CD14-positive monocyte (primary cell): ENCODE data around the gene PELO. TPM values are rescaled to one million over a fixed set of nuclear protein-coding genes. Genes with fewer than 3 reads are reported as not detected.

ENCODE experiments used
- DNase-seq, 3 donors: peaks; one replicate each; pipeline ENCODE4 v3.0.0-alpha.2; 2011 to 2022
- H2AFZ ChIP-seq: 2 replicates; pipeline ENCODE4 v1.6.0; 2012; ENCODE audit warnings: mild to moderate bottlenecking, low read depth, low read length, inconsistent platforms; ENCODE audit not compliant: insufficient read depth, poor library complexity, severe bottlenecking
- H3K27ac ChIP-seq, 2 donors: 1 replicate in 1 of 2; 2 replicates in 1 of 2; pipeline ENCODE4 v1.5.1; 2012 to 2013; ENCODE audit warnings: low read length in 2 of 2, control low read depth in 1 of 2, inconsistent platforms in 1 of 2, low read depth in 1 of 2, mild to moderate bottlenecking in 1 of 2
- H3K27me3 ChIP-seq, 2 donors: one replicate each; pipeline versions ENCODE4 v1.6.0 to v1.6.1; 2011 to 2013; ENCODE audit warnings: low read length in 2 of 2; ENCODE audit not compliant: control insufficient read depth in 2 of 2, insufficient read depth in 2 of 2
- H3K36me3 ChIP-seq, 2 donors: replicated peaks in 1 of 2; 1 replicate in 1 of 2; 2 replicates in 1 of 2; pipeline versions ENCODE4 v1.5.1 to v1.6.1; 2012 to 2013; ENCODE audit warnings: low read length in 2 of 2, control low read depth in 1 of 2, inconsistent platforms in 1 of 2, mild to moderate bottlenecking in 1 of 2; ENCODE audit not compliant: insufficient read depth in 2 of 2, control insufficient read depth in 1 of 2
- H3K4me1 ChIP-seq, 2 donors: 1 replicate in 1 of 2; 2 replicates in 1 of 2; pipeline versions ENCODE4 v1.5.1 to v1.6.1; 2012 to 2013; ENCODE audit warnings: low read length in 2 of 2, control low read depth in 1 of 2, inconsistent platforms in 1 of 2, mild to moderate bottlenecking in 1 of 2, moderate library complexity in 1 of 2; ENCODE audit not compliant: insufficient read depth in 2 of 2, control insufficient read depth in 1 of 2
- H3K4me2 ChIP-seq: replicated peaks from 2 replicates; pipeline ENCODE3; 2012; ENCODE audit warnings: low read length, moderate library complexity, mild to moderate bottlenecking; ENCODE audit not compliant: poor library complexity, severe bottlenecking; ENCODE audit errors: extremely low read depth
- H3K4me3 ChIP-seq, 3 experiments: fragments of 200-600 bp in 1 of 3; sonication (generic) in 1 of 3; replicated peaks in 1 of 3; 1 replicate in 2 of 3; 2 replicates in 1 of 3; pipeline ENCODE4 v1.5.1; 2011 to 2013; ENCODE audit warnings: low read length in 3 of 3, mild to moderate bottlenecking in 3 of 3, control low read depth in 2 of 3, low read depth in 2 of 3, inconsistent platforms in 1 of 3, moderate library complexity in 1 of 3
- H3K79me2 ChIP-seq: 2 replicates; pipeline ENCODE4 v1.6.0; 2012; ENCODE audit warnings: mild to moderate bottlenecking, control low read depth, inconsistent platforms, low read length, moderate library complexity; ENCODE audit not compliant: insufficient read depth
- H3K9ac ChIP-seq: 2 replicates; pipeline ENCODE4 v1.6.0; 2017; ENCODE audit warnings: low read length, mild to moderate bottlenecking; ENCODE audit not compliant: insufficient read depth, poor library complexity, severe bottlenecking
- H3K9me3 ChIP-seq, 2 donors: replicated peaks in 1 of 2; 1 replicate in 1 of 2; 2 replicates in 1 of 2; pipeline versions ENCODE4 v1.5.1 to v1.6.1; 2012 to 2013; ENCODE audit warnings: low read length in 2 of 2, control low read depth in 1 of 2; ENCODE audit not compliant: control insufficient read depth in 1 of 2, insufficient read depth in 1 of 2
- H4K20me1 ChIP-seq: 2 replicates; pipeline ENCODE4 v1.6.0; 2012; ENCODE audit warnings: mild to moderate bottlenecking, low read length, control low read depth, moderate library complexity; ENCODE audit not compliant: insufficient read depth
- H3K27ac Mint-ChIP-seq, 7 donors: one replicate each; pipeline ENCODE4 v1.8.0; 2020; ENCODE audit warnings: mild to moderate bottlenecking in 7 of 7, mixed read lengths in 7 of 7, moderate library complexity in 6 of 7, inconsistent platforms in 2 of 7
- H3K27me3 Mint-ChIP-seq, 3 donors: one replicate each; pipeline ENCODE4 v1.8.0; 2021 to 2022; ENCODE audit warnings: low read depth in 3 of 3, mild to moderate bottlenecking in 3 of 3, mixed read lengths in 3 of 3, moderate library complexity in 3 of 3, inconsistent platforms in 1 of 3
- H3K36me3 Mint-ChIP-seq, 2 donors: one replicate each; pipeline ENCODE4 v1.8.0; 2020; ENCODE audit warnings: mixed read lengths in 2 of 2, inconsistent platforms in 1 of 2, mild to moderate bottlenecking in 1 of 2
- H3K4me1 Mint-ChIP-seq: one replicate; pipeline ENCODE4 v1.8.0; 2020; ENCODE audit warnings: mild to moderate bottlenecking, mixed read lengths
- H3K4me3 Mint-ChIP-seq, 2 donors: one replicate each; pipeline ENCODE4 v1.8.0; 2020; ENCODE audit warnings: mild to moderate bottlenecking in 2 of 2, mixed read lengths in 2 of 2, moderate library complexity in 1 of 2
- H3K9me3 Mint-ChIP-seq, 7 donors: one replicate each; pipeline ENCODE4 v1.8.0; 2020 to 2022; ENCODE audit warnings: mixed read lengths in 7 of 7, mild to moderate bottlenecking in 6 of 7, moderate library complexity in 6 of 7, inconsistent platforms in 2 of 7
- whole genome bisulfite sequencing: methylation state at CpG from one replicate; pipeline ENCODE4 v1.1.5; 2013; ENCODE audit warnings: missing lambda C conversion rate; ENCODE audit not compliant: insufficient coverage; 5-methylcytosine and 5-hydroxymethylcytosine counted together
- intact Hi-C, 2 donors: fragments of 100-400 bp; cut with micrococcal nuclease; formaldehyde crosslinking; loops; one replicate each; pipeline versions ENCODE4 v1.15.0 to v1.15.1; 2023
- polyA minus RNA-seq: library from RNA; depleted of rRNA, polyadenylated mRNA; stranded (reverse); fragments of >200 nt; gene quantifications from 2 replicates; pipeline ENCODE4 v1.2.3, GENCODE V29; 2012
- polyA plus RNA-seq, 3 donors: library from polyadenylated mRNA; depleted of rRNA in 1 of 3; unstranded in 2 of 3; stranded (reverse) in 1 of 3; fragments of 300-500 nt in 2 of 3; fragments of >200 nt in 1 of 3; fragmentation: Illumina TruSeq in 2 of 3; gene quantifications; 1 replicate in 2 of 3; 2 replicates in 1 of 3; pipeline ENCODE4 v1.2.3, GENCODE V29; 2012 to 2021
- total RNA-seq, 12 experiments: library from RNA in 1 of 12; stranded (reverse) in 1 of 12; fragments of 120-200 nt in 1 of 12; gene quantifications; one replicate each; pipeline ENCODE4 v1.2.4 and lab custom pipeline; 2013 to 2026; ENCODE audit warnings: mixed read lengths in 6 of 12, inconsistent platforms in 1 of 12
- TF ChIP-seq, protein P1 (sequence below): fragments of 200-600 bp; IDR thresholded peaks from one replicate; pipeline ENCODE4 v1.8.0; 2022; ENCODE audit warnings: antibody characterized with exemption, mild to moderate bottlenecking

PELO gene, protein sequence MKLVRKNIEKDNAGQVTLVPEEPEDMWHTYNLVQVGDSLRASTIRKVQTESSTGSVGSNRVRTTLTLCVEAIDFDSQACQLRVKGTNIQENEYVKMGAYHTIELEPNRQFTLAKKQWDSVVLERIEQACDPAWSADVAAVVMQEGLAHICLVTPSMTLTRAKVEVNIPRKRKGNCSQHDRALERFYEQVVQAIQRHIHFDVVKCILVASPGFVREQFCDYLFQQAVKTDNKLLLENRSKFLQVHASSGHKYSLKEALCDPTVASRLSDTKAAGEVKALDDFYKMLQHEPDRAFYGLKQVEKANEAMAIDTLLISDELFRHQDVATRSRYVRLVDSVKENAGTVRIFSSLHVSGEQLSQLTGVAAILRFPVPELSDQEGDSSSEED
- 7.5 TPM for total RNA-seq (2013)
- polyA plus RNA-seq, result 1 to 10 TPM; 1.8 to 4.4 (median 2.1) TPM
- polyA minus RNA-seq, result 6.7 and 8.5 TPM in 2 replicates
- 20.5 to 83.4 (median 40.2) reads per million in 11 experiments for total RNA-seq (lab: John Stamatoyannopoulos, UW)

DNA sequence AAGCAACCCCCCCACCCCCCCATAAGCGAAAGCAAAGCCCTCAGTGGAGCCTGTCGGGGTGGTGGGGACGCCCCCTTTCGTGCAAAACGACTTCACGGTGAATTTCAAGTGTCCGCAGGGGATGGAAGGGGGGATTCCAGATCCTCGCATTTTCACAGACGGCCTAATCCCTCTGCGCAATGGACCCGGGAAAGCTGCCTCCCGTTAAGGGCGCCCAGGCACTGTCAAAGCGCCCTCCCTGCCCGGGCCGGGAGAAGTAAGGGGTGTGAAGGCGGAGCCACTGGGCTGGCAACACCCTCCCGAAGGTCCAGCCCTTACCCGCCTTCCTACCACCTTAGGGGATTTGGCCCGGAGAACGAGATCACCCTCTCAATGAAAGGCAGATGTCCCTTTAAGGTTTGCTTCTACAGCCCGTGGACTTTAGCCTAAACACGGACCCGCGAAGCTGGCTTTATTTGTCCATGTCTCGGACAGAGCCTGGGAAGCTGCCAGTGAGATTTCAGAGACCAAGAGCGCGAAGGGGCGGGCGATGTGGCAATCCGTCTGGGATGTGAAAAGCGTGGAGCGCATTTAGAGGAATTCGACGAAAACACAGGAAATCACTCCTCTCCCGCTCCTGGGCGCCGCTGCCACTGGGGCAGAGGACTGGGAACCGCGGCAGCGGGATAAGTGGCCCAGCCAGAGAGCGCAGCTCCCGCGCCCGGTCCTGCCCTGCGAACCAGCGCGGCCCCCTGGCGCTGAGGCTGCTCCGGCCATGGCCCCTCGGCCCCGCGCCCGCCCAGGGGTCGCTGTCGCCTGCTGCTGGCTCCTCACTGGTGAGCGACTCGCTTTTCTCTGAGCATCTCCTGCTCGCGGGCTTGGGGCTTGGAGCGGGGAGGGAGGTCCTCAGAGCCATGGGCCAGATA, at the start of gene PELO, which contains the start of gene ITGA1:
PELO (plus strand) TSS at position 317 of the 905 bp plus-strand sequence. CDS start 12,479 bp downstream, outside the sequence.
ITGA1 (plus strand) TSS at position 317 of the 905 bp plus-strand sequence; CDS start at position 755, 438 bp downstream.
- H3K36me3 Mint-ChIP-seq, result peaks cover 0 to 3% of the 10 kb centered on the region in 2 donors
- peak within 1 kb of the TSS; percentile 94 to 97 for H3K4me3 Mint-ChIP-seq
- peaks cover 43 to 55% of the 10 kb centered on the region in 2 donors for H3K4me1 ChIP-seq
- H3K9me3 Mint-ChIP-seq, result no peaks in the 10 kb centered on the region
- no peaks in the 10 kb centered on the region for H3K9me3 ChIP-seq
- H4K20me1 ChIP-seq, result no peaks in the 10 kb centered on the region
- DNase-seq, result peak; percentile 17 to 64 (median 35)
- H3K4me1 Mint-ChIP-seq, result peaks cover 62% of the 10 kb centered on the region
- no peaks in the 10 kb centered on the region for H3K36me3 ChIP-seq
- intact Hi-C loops, result loop anchor here in 1 of 2 donors (10.0 kb wide), 1 partner anchor 127 kb away; no protein-coding TSS in a partner anchor
- H3K27me3 Mint-ChIP-seq, result peaks cover 9 to 26% (median 12%) of the 10 kb centered on the region in 3 donors
- peak within 1 kb of the TSS; percentile 78 for H2AFZ ChIP-seq
- H3K9ac ChIP-seq, result peak within 1 kb of the TSS; percentile 48
- TF ChIP-seq, protein P1, sequence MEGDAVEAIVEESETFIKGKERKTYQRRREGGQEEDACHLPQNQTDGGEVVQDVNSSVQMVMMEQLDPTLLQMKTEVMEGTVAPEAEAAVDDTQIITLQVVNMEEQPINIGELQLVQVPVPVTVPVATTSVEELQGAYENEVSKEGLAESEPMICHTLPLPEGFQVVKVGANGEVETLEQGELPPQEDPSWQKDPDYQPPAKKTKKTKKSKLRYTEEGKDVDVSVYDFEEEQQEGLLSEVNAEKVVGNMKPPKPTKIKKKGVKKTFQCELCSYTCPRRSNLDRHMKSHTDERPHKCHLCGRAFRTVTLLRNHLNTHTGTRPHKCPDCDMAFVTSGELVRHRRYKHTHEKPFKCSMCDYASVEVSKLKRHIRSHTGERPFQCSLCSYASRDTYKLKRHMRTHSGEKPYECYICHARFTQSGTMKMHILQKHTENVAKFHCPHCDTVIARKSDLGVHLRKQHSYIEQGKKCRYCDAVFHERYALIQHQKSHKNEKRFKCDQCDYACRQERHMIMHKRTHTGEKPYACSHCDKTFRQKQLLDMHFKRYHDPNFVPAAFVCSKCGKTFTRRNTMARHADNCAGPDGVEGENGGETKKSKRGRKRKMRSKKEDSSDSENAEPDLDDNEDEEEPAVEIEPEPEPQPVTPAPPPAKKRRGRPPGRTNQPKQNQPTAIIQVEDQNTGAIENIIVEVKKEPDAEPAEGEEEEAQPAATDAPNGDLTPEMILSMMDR, result no peak
- H3K4me3 ChIP-seq, result peak within 1 kb of the TSS; percentile 51 to 77 (median 62)
- H3K4me2 ChIP-seq, result peak within 1 kb of the TSS; percentile 82
- peak within 1 kb of the TSS in 6 of 7 donors; percentile 51 to 75 (median 65) for H3K27ac Mint-ChIP-seq
- no peaks in the 10 kb centered on the region for H3K79me2 ChIP-seq
- WGBS, result 1% methylated on average over 54 of the region's 61 CpGs
- H3K27ac ChIP-seq, result peak within 1 kb of the TSS in 1 of 2 donors; percentile 0
- H3K27me3 ChIP-seq, result peaks cover 8 to 12% of the 10 kb centered on the region in 2 donors

DNA sequence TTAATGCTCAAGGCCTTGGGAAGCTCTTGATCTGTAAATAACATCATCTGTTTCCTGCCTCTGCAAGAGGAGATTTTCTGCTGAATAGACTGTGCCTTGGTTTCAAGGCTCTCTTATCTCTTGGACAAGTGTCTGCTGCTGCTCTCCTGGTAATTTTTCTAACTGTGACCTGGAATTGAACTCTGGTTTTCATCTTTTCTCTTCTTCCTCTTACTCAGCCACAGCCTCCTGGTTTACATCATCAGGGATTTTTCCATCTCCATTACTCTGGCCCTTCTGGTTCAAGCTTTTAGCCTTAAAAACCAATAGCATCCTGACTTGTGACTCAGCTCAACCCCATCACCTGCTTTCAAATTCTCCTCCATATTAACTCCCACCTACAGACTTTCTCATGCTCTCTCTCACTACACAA, 49.6 kb upstream of the PELO start:
- Histone ChIP-seq H3K27ac (no peak overlapping the region), H2AFZ (no peak overlapping the region), H3K4me2 (no peak overlapping the region), H3K4me3 (no peak overlapping the region), H3K36me3 (no peaks in the 10 kb centered on the region), H4K20me1 (no peaks in the 10 kb centered on the region), H3K79me2 (no peaks in the 10 kb centered on the region), H3K4me1 (no peaks in the 10 kb centered on the region), H3K9me3 (no peaks in the 10 kb centered on the region), H3K9ac (no peak overlapping the region), H3K27me3 (no peaks in the 10 kb centered on the region)
- Mint-ChIP-seq H3K9me3 (peaks cover 0 to 8% (median 0%) of the 10 kb centered on the region in 7 donors), H3K27me3 (peaks cover 0 to under 1% (median 0%) of the 10 kb centered on the region in 3 donors), H3K4me1 (peaks cover 2% of the 10 kb centered on the region), H3K27ac (peak overlapping the region in 1 of 7 donors; percentile 17), H3K4me3 (no peak overlapping the region), H3K36me3 (no peaks in the 10 kb centered on the region)
- intact Hi-C loops, result no loop called here
- peak in 1 of 3 donors; percentile 9 for DNase-seq
- TF ChIP-seq, protein P1, result no peak
